Stimulated activated CD8-positive, alpha-beta memory T cell treated with anti-CD3 and anti-CD28 coated beads, Interleukin-7, amount 100 ng/mL, for 4 hours (primary cell): ENCODE results near the gene ETS2.

Experiments used
- DNase-seq, 2 donors: peaks; one replicate each; pipeline ENCODE4 v3.0.0-alpha.2; 2020; ENCODE audit warnings: low read depth in 2 of 2

The ETS2 gene

GRCh38 chr21:38777531-38777930, 28.2 kb upstream of the ETS2 start:
- DNase-seq, result peak; percentile 12 to 15

GRCh38 chr21:38780879-38781278, 24.9 kb upstream of the ETS2 start:
- DNase-seq, result no peak

GRCh38 chr21:38784458-38785266, 21.1 kb upstream of the ETS2 start:
- DNase-seq, result no peak

- DNase-seq, result no peak
These were observed 20.2 kb upstream of the ETS2 start for GRCh38 chr21:38785483-38785882.

- no peak for DNase-seq
These were observed 18.7 kb upstream of the ETS2 start for GRCh38 chr21:38787016-38787415.

- DNase-seq, result no peak
These were observed 18.1 kb upstream of the ETS2 start for GRCh38 chr21:38787461-38788274.

- no peak for DNase-seq
These were observed 17.3 kb upstream of the ETS2 start for GRCh38 chr21:38788275-38788905.

GRCh38 chr21:38789275-38789674, 16.5 kb upstream of the ETS2 start:
- no peak for DNase-seq

GRCh38 chr21:38790059-38790458, 15.7 kb upstream of the ETS2 start:
- no peak for DNase-seq

GRCh38 chr21:38790961-38791360, 14.8 kb upstream of the ETS2 start:
- DNase-seq, result no peak

GRCh38 chr21:38792676-38793459, 12.9 kb upstream of the ETS2 start:
- no peak for DNase-seq

- no peak for DNase-seq
These were observed 11.6 kb upstream of the ETS2 start for GRCh38 chr21:38793926-38794713.

- no peak for DNase-seq
These were observed 10.8 kb upstream of the ETS2 start for GRCh38 chr21:38794978-38795377.

- no peak for DNase-seq
These were observed 10.3 kb upstream of the ETS2 start for GRCh38 chr21:38795475-38795874.

GRCh38 chr21:38796424-38796823, 9.3 kb upstream of the ETS2 start:
- DNase-seq, result no peak

- DNase-seq, result no peak
These were observed 8.3 kb upstream of the ETS2 start for GRCh38 chr21:38797470-38797869.

GRCh38 chr21:38798081-38798480, 7.6 kb upstream of the ETS2 start:
- no peak for DNase-seq

GRCh38 chr21:38798481-38798882, 7.2 kb upstream of the ETS2 start:
- DNase-seq, result no peak

GRCh38 chr21:38800046-38800758, 5.5 kb upstream of the ETS2 start:
- no peak for DNase-seq
